Epithelial cell of proximal tubule (primary cell): ENCODE data around the gene DLG1. TPM values are rescaled to one million over a fixed set of nuclear protein-coding genes. Genes with fewer than 3 reads are reported as not detected.

Experiments used
- DNase-seq: peaks from one replicate; pipeline ENCODE4 v3.0.0-alpha.2; 2011; ENCODE audit warnings: low read depth
- H3K4me3 ChIP-seq: 2 replicates; pipeline ENCODE4 v1.5.1; 2011; ENCODE audit warnings: low read depth, mild to moderate bottlenecking, low read length
- CTCF ChIP-seq: conservative IDR thresholded peaks from 2 replicates; pipeline ENCODE4 v1.5.1; 2012; ENCODE audit warnings: low read depth, mild to moderate bottlenecking, low read length
- total RNA-seq: library from RNA; depleted of rRNA; stranded (reverse); fragments of >200 nt; gene quantifications from 2 replicates; pipeline ENCODE4 v1.2.3, GENCODE V29; 2015

The DLG1 gene
- total RNA-seq, 1 donor from 2014 or later, result 67.6 TPM

GRCh38 chr3:197031315-197032285 lies 266.8 kb downstream of the DLG1 start:
- no peak overlapping the region for H3K4me3 ChIP-seq
- TF ChIP-seq CTCF, result no peak
- DNase-seq, result peak; percentile 95

DNA sequence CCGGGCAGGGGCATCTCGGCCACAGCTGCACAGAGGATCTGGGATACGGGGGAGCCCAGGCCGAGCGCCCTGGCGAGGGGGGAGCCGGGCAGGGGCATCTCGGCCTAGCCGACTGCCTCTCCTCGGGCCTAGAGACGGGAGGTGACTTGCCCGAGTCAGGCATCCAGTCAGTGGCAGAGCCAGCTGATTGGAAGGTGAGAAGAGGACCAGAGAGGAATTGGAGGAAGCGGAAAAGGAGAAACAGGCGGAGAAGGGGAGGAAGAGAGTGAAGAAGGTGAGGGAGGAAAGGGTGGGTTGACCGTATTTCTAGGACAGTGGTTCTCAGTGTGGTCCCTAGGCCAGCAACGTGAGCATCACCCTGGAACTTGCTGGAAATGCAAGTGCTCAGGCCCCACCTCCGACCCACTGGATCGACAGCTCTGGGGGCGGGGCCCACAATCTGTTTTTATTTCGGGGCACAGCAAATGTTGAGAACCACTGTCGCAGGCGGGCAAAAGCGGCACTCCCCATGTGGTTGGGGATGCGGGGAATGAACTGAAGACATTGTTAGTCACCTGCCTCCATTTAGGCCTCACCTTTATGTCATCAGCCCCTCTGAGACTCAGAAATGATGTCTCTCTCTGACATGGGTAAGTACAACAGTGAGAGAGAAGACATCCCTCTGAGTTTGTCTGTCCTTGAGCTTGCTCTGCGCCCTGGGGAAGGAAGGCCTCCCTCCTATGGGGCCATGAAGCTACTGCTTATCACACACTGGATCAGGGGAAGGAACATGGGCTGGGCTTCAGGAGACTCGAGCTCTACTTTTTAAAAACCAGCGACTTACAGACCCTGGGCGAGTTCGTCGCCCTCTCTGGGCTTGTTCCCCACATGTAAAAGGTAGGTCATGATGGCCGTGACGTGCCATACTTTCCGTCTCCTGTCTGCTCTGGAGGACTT lies 267.8 kb downstream of the DLG1 start:
- no peak overlapping the region for H3K4me3 ChIP-seq
- DNase-seq, result no peak
- TF ChIP-seq CTCF, result no peak

DNA sequence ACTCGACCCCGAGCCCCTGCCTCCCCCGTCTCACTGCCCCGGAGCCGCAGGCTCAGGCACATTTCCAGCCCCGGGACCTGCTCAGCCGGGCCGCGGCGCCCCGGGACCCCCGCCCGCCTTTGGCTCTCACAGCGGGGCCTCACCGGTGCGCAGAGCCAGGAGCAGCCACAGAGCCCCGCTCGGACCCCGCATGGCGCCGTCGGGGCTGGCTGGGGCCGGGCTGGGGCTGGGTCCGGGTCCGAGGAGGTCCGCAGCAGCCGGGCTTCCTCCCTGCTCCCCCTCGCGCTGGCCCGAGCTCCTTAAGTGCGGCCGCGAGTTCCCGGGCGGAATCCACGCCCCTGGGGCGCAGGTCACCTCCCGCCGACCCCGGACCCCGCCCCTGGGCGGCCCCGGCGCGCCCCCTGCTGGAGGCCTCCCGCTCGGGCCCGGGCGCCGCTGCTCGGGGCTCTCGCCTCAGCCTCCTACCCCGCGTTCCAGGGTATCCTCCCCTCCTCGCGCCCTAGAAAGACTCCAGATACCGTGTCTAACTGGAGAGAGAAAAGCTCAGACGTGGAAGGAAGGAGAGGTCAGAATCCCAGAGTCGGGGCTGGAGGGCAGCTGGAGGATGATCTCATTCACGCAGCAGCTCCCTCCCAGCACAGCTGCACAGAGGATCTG lies 268.8 kb downstream of the DLG1 start, which contains the start of gene MELTF:
Gene MELTF, minus strand, starts transcription at position 307 of the 657 bp plus-strand sequence. Its CDS starts 115 bp downstream, at position 192.
- peak; percentile 66 for TF ChIP-seq CTCF
- no peak for DNase-seq
- peak within 1 kb of the TSS; percentile 49 for H3K4me3 ChIP-seq

- DNase-seq, result no peak
- H3K4me3 ChIP-seq, result peak overlapping the region; percentile 49
- TF ChIP-seq CTCF, result no peak
These were observed 269.5 kb downstream of the DLG1 start for GRCh38 chr3:197028728-197029510.

DNA sequence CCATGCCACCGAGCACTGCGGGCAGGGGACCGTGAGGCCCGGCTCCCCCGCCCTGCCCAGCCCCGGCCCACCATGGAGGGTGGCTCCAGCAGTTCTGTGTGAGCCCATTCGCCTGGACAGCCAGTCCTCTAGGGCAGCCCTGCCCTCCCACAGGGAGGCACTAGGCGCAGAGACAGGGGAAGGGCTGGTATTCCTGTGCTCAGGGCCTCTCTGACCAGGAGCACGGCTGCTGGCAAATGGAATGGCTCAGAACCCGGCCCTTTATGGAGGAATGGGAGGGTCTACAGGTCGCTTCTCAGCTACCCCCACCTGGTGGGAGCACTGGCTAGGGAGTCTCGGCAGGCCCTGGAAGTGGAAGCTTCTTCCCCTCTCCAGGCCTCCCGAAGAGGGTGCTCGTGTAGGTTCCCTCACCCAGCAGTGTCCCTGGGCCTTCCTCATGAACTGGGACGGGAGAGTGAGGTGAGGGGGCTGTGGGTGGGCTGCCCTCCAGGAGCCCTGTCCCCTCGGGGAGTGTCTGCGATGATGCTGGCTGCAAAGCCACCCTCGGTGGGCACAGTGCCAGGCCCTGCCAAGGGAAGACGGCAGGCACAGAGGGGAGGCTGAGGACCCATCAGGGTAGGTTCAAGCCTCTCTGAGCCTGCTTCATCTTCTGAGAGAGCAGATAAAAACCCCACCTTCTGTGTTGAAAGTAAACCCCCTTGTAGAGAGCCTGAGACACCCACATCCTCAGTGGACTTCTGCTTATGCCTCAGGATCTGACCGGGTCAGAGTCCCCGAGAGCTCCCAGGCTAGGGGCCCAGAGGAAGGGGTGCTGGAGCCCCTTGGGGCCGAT lies 270.3 kb downstream of the DLG1 start:
- TF ChIP-seq CTCF, result no peak
- no peak for DNase-seq
- H3K4me3 ChIP-seq, result no peak overlapping the region
